ENCODE results near the gene NRXN3. TPM values are rescaled to one million over a fixed set of nuclear protein-coding genes. Genes with fewer than 3 reads are reported as not detected.
A peak's percentile ranks its signal among the peaks of the same experiment; 100 is the strongest.

The NRXN3 gene
- total RNA-seq, 1 experiment from 2014 or later = not detected

DNA sequence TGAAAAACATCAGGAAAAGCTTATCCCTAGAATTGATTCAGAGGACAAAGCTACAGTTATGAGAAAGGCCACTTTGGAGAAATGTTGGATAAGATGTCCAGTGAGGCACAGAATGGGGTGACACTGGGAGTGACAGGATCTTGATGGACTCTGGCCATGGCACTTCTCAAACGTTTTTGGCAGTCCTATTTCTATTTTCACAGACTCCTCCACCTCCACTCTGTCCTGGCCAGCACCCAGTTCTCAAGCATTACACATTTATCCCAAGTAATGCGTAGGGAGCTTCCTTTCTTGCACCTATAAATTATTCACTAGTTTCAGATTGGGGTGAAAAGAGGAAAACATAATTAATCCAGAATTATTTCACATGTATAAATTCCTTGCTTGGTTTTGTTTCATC, 727.3 kb downstream of the NRXN3 start (continued):
- TF ChIP-seq ZNF274 (IDR thresholded peaks at IDR 0.05; ENCODE audit: low read depth, low read length) (no peak), ELF1 (IDR thresholded peaks at IDR 0.05; ENCODE audit: borderline replicate concordance, low read depth) (no peak), POLR2A (IDR thresholded peaks at IDR 0.05; ENCODE audit: borderline replicate concordance, extremely low read depth, insufficient read depth, insufficient read length) (no peak), YY1 (IDR thresholded peaks at IDR 0.05; ENCODE audit: extremely low read depth, insufficient replicate concordance, low read depth, low read length) (no peak)

GRCh38 chr14:78902010-78902623, 731.9 kb downstream of the NRXN3 start:
- DNase-seq (ENCODE audit: low read depth, low spot score) (no peak), ATAC-seq (no peak)
- ChIA-PET RAD21 (ENCODE audit: low non-redundant PET in 1 of 2, low total read pairs in 2 of 2, uncharacterized antibody in 2 of 2, unreplicated experiment in 2 of 2) (no interaction called here), POLR2A (no interaction called here), CTCF (no interaction called here)
- Histone ChIP-seq H4K20me1 (ENCODE audit: insufficient read depth) (no peaks in the 10 kb centered on the region; the same call in 1 of the 2 replicates), H3K4me1 (ENCODE audit: control insufficient read depth in 1 of 2, insufficient read depth in 2 of 2, low read length in 2 of 2) (no peaks in the 10 kb centered on the region), H3K36me3 (ENCODE audit: control insufficient read depth in 1 of 2, insufficient read depth in 2 of 2, low read length in 2 of 2) (no peaks in the 10 kb centered on the region), H3K4me2 (ENCODE audit: low read length) (no peak overlapping the region), H3K79me2 (ENCODE audit: insufficient read depth, low read length) (no peaks in the 10 kb centered on the region), H3K9ac (ENCODE audit: low read length) (no peak overlapping the region), H3K9me3 (ENCODE audit: control insufficient read depth in 1 of 2, insufficient read depth in 1 of 2, low read depth in 1 of 2, low read length in 2 of 2) (0 out of 4 replicates have a peak, but pooled peaks cover 0 to 2% of the 10 kb centered on the region in 2 experiments), H3K27me3 (ENCODE audit: insufficient read depth, low read length) (no peaks in the 10 kb centered on the region), H3K9me2 (ENCODE audit: insufficient read depth) (no peaks in the 10 kb centered on the region), H3K27ac (ENCODE audit: low read depth, low read length) (no peak overlapping the region), H3K4me3 (replicated peaks in 1 of 2; ENCODE audit: low read depth in 1 of 2, low read length in 2 of 2) (no peak overlapping the region), H2AFZ (ENCODE audit: low read depth, low read length, poor library complexity, severe bottlenecking) (no peak overlapping the region)
- no TSS peak for BruUV-seq (replicated peaks)
- intact Hi-C loops (cut with micrococcal nuclease) = no loop called here
- TF ChIP-seq CTCF (IDR thresholded peaks at IDR 0.05 in 2 of 3, conservative IDR thresholded peaks at IDR 0.05 in 1 of 3; ENCODE audit: borderline replicate concordance in 1 of 3, insufficient read depth in 1 of 3, low read depth in 2 of 3, low read length in 2 of 3) = peak in 2 of 3 experiments; percentile 42 to 56; a peak in 3 of 6 replicates
- TF ChIP-seq YY1 (IDR thresholded peaks at IDR 0.05; ENCODE audit: extremely low read depth, insufficient replicate concordance, low read depth, low read length) = no peak

All from HCT116 (cell line).